ENCODE results near the gene TBC1D12.

DNA sequence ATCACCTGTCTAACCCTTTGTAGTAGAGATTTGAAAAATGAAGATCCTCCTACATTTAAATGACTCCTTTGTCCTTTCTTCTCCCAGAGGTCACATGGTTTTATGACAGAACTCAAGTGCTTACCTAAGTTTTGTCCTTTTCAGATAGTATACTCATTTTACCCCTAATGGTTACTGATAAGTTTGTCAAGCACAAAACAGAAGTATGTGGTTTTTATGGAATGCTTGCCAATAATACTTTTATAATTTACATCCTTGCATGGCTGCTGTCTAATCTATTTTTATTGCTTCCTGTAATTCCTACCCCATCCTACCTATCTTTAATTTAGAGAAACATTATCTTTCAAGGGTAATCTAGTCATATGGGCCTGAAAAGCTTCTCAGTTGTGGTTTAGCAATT lies 180.8 kb downstream of the TBC1D12 start:
- TF ChIP-seq, protein P1, sequence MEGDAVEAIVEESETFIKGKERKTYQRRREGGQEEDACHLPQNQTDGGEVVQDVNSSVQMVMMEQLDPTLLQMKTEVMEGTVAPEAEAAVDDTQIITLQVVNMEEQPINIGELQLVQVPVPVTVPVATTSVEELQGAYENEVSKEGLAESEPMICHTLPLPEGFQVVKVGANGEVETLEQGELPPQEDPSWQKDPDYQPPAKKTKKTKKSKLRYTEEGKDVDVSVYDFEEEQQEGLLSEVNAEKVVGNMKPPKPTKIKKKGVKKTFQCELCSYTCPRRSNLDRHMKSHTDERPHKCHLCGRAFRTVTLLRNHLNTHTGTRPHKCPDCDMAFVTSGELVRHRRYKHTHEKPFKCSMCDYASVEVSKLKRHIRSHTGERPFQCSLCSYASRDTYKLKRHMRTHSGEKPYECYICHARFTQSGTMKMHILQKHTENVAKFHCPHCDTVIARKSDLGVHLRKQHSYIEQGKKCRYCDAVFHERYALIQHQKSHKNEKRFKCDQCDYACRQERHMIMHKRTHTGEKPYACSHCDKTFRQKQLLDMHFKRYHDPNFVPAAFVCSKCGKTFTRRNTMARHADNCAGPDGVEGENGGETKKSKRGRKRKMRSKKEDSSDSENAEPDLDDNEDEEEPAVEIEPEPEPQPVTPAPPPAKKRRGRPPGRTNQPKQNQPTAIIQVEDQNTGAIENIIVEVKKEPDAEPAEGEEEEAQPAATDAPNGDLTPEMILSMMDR (IDR thresholded peaks at IDR 0.05; ENCODE audit: low read length): no peak
- TF ChIP-seq EZH2 (IDR thresholded peaks at IDR 0.05; ENCODE audit: borderline replicate concordance, low read length): no peak
